IMR-90 (cell line): ENCODE measurements around the gene GRID1.

Experiments
- BHLHE40 ChIP-seq: fragments of 150-350 bp; IDR thresholded peaks from 2 replicates; pipeline ENCODE4 v1.6.1; 2016; ENCODE audit warnings: mild to moderate bottlenecking, low read depth, low read length
- MAFK ChIP-seq: IDR thresholded peaks from 2 replicates; pipeline ENCODE4 v1.6.1; 2012; ENCODE audit warnings: low read depth, low read length, improper control_type of control experiment
- MXI1 ChIP-seq: IDR thresholded peaks from 2 replicates; pipeline ENCODE4 v1.6.1; 2012; ENCODE audit warnings: low read depth, mild to moderate bottlenecking, low read length, moderate library complexity, borderline replicate concordance
- POLR2A ChIP-seq: IDR thresholded peaks from 2 replicates; pipeline ENCODE4 v1.6.1; 2012; ENCODE audit warnings: mild to moderate bottlenecking, low read depth, low read length
- SMC3 ChIP-seq: fragments of 150-350 bp; IDR thresholded peaks from 2 replicates; pipeline ENCODE4 v1.6.1; 2016; ENCODE audit warnings: low read depth, mild to moderate bottlenecking, antibody characterized with exemption, low read length, moderate library complexity
- TF ChIP-seq, protein P1 (sequence below): conservative IDR thresholded peaks from 2 replicates; pipeline ENCODE4 v1.5.1; 2012; ENCODE audit warnings: mild to moderate bottlenecking, low read depth, low read length, improper control_type of control experiment
- TF ChIP-seq, protein P2 (sequence below): fragments of 150-350 bp; IDR thresholded peaks from 2 replicates; pipeline ENCODE4 v1.6.1; 2017; ENCODE audit warnings: mild to moderate bottlenecking, antibody characterized with exemption, low read length, low read depth

DNA sequence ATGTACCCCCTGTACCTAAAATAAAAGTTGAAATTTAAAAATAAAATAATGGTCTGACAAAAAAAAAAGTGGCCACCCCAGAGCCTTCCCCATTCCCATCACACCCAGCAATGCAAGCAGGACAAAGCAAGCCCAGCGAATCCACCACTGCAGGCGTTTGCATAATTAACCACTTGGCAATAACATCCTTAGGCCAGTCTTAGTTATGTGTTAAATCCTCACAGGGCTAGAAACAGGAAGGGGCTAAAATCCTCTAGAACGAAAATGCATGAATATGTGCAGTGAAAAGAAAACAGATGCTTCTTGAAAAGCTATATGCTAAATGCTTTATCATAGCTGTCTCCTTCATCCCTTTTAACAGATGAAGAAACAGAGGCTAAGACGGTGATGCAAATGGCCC, 229.7 kb downstream of the GRID1 start:
- TF ChIP-seq, protein P1, sequence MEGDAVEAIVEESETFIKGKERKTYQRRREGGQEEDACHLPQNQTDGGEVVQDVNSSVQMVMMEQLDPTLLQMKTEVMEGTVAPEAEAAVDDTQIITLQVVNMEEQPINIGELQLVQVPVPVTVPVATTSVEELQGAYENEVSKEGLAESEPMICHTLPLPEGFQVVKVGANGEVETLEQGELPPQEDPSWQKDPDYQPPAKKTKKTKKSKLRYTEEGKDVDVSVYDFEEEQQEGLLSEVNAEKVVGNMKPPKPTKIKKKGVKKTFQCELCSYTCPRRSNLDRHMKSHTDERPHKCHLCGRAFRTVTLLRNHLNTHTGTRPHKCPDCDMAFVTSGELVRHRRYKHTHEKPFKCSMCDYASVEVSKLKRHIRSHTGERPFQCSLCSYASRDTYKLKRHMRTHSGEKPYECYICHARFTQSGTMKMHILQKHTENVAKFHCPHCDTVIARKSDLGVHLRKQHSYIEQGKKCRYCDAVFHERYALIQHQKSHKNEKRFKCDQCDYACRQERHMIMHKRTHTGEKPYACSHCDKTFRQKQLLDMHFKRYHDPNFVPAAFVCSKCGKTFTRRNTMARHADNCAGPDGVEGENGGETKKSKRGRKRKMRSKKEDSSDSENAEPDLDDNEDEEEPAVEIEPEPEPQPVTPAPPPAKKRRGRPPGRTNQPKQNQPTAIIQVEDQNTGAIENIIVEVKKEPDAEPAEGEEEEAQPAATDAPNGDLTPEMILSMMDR = no peak
- TF ChIP-seq SMC3 (no peak), POLR2A (no peak), MAFK (no peak), MXI1 (no peak), BHLHE40 (no peak)
- TF ChIP-seq, protein P2, sequence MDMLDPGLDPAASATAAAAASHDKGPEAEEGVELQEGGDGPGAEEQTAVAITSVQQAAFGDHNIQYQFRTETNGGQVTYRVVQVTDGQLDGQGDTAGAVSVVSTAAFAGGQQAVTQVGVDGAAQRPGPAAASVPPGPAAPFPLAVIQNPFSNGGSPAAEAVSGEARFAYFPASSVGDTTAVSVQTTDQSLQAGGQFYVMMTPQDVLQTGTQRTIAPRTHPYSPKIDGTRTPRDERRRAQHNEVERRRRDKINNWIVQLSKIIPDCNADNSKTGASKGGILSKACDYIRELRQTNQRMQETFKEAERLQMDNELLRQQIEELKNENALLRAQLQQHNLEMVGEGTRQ = no peak
